Activated CD8-positive, alpha-beta memory T cell treated with anti-CD3 and anti-CD28 coated beads, Interleukin-2, amount 50 U/mL, for 24 hours (primary cell): ENCODE results near the gene UFSP2.

Source experiments
- DNase-seq: peaks from one replicate; pipeline ENCODE4 v3.0.0-alpha.2; 2020; ENCODE audit errors: extremely low read depth

The UFSP2 gene

GRCh38 chr4:185425647-185426352 is at the start of gene UFSP2:
Gene UFSP2, minus strand, starts transcription at chr4:185425964. Its CDS starts 96 bp downstream, at chr4:185425868.
- DNase-seq: peak; percentile 61

GRCh38 chr4:185473247-185473646 is 47.5 kb upstream of the UFSP2 start:
- no peak for DNase-seq

GRCh38 chr4:185472103-185472542 is 46.4 kb upstream of the UFSP2 start:
- DNase-seq: no peak

- DNase-seq: peak; percentile 68
Observed at GRCh38 chr4:185471235-185472102, 45.7 kb upstream of the UFSP2 start, which contains the start of gene CCDC110. Gene CCDC110, minus strand, starts transcription at chr4:185471733. Its CDS starts 50 bp downstream, at chr4:185471683.

GRCh38 chr4:185470501-185471195 is 44.9 kb upstream of the UFSP2 start:
- DNase-seq: no peak

GRCh38 chr4:185469580-185470154 is 43.9 kb upstream of the UFSP2 start:
- no peak for DNase-seq

- DNase-seq: no peak
Observed at GRCh38 chr4:185468999-185469398, 43.2 kb upstream of the UFSP2 start.

- no peak for DNase-seq
Observed at GRCh38 chr4:185467991-185468390, 42.2 kb upstream of the UFSP2 start.

- DNase-seq: no peak
Observed at GRCh38 chr4:185467101-185467500, 41.3 kb upstream of the UFSP2 start.

- DNase-seq: no peak
Observed at GRCh38 chr4:185465707-185466106, 39.9 kb upstream of the UFSP2 start.

GRCh38 chr4:185464887-185465286 is 39.1 kb upstream of the UFSP2 start:
- no peak for DNase-seq

GRCh38 chr4:185464183-185464582 is 38.4 kb upstream of the UFSP2 start:
- no peak for DNase-seq

- no peak for DNase-seq
Observed at GRCh38 chr4:185463541-185463940, 37.8 kb upstream of the UFSP2 start.

- DNase-seq: no peak
Observed at GRCh38 chr4:185461565-185461964, 35.8 kb upstream of the UFSP2 start.

- no peak for DNase-seq
Observed at GRCh38 chr4:185457136-185457535, 31.4 kb upstream of the UFSP2 start.

GRCh38 chr4:185456131-185456530 is 30.4 kb upstream of the UFSP2 start:
- DNase-seq: no peak

- no peak for DNase-seq
Observed at GRCh38 chr4:185445209-185445608, 19.4 kb upstream of the UFSP2 start.

- DNase-seq: no peak
Observed at GRCh38 chr4:185441479-185441878, 15.7 kb upstream of the UFSP2 start.

- DNase-seq: no peak
Observed at GRCh38 chr4:185437809-185438208, 12.0 kb upstream of the UFSP2 start.

GRCh38 chr4:185435466-185435865 is 9.7 kb upstream of the UFSP2 start:
- DNase-seq: no peak

GRCh38 chr4:185429660-185430059 is 3.9 kb upstream of the UFSP2 start:
- no peak for DNase-seq
